Measurements from ENCODE around the gene TMEM250. TPM values are rescaled to one million over a fixed set of nuclear protein-coding genes. Genes with fewer than 3 reads are reported as not detected.

The TMEM250 gene
- total and polyA plus RNA-seq, 2 of the 4 experiments (the other 2 are of a cell fraction), result 14.0 to 17.5 TPM

DNA sequence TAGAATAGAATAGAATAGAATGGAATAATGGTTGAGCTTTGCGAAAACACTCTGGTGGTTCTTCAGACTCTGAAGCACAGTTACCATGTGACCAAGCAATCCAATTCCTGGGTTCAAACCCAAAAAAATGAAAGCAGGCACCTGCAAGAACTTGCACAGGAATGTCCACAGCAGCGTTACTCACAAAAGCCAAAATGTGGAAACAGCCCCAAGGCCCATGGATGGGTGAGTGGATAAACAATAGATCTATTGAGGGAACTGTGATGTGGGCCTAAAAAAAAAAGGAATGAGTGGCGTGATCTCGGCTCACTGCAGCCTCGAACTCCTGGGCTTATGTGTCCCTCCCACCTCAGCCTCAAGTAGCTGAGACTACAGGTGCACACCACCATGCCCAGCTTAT, 21.4 kb upstream of the TMEM250 start:
- Histone ChIP-seq H3K4me1 (ENCODE audit: control insufficient read depth, insufficient read depth, low read length) (no peaks in the 10 kb centered on the region), H3K36me3 (ENCODE audit: control insufficient read depth, insufficient read depth, low read length) (no peaks in the 10 kb centered on the region), H3K27ac (ENCODE audit: insufficient read depth, low read length) (no peak overlapping the region), H4K91ac (ENCODE audit: insufficient read depth, low read depth, low read length) (no peak overlapping the region), H3K23ac (ENCODE audit: low read depth, low read length) (no peak overlapping the region), H3K56ac (ENCODE audit: extremely low read depth, insufficient read depth, low read length) (no peak overlapping the region), H4K5ac (ENCODE audit: low read depth, low read length) (no peak overlapping the region), H3K9me1 (ENCODE audit: insufficient read depth, low read length) (no peaks in the 10 kb centered on the region), H3K27me3 (ENCODE audit: control insufficient read depth, insufficient read depth, low read length) (peaks cover 50% of the 10 kb centered on the region), H2BK120ac (ENCODE audit: low read depth, low read length) (no peak overlapping the region), H2AK9ac (replicated peaks; ENCODE audit: low read depth, low read length, poor library complexity) (no peak overlapping the region), H2BK15ac (ENCODE audit: low read depth, low read length) (no peak overlapping the region), H3K9me3 (ENCODE audit: control insufficient read depth, insufficient read depth, low read length) (no peaks in the 10 kb centered on the region), H3K18ac (ENCODE audit: low read depth, low read length) (no peak overlapping the region), H3K79me1 (ENCODE audit: low read depth in 1 of 2, low read length in 2 of 2) (no peaks in the 10 kb centered on the region), H3K4me3 (ENCODE audit: insufficient read depth, low read depth, low read length) (no peak overlapping the region), H3K9ac (ENCODE audit: low read depth, low read length) (no peak overlapping the region), H2BK5ac (ENCODE audit: low read depth, low read length, poor library complexity, severe bottlenecking) (no peak overlapping the region), H4K8ac (ENCODE audit: low read depth in 2 of 2, low read length in 2 of 2) (no peak overlapping the region), H4K20me1 (ENCODE audit: insufficient read depth, low read length) (no peaks in the 10 kb centered on the region), H3K4ac (ENCODE audit: low read depth, low read length) (no peak overlapping the region), H2AK5ac (ENCODE audit: low read depth, low read length) (no peak overlapping the region), H2AFZ (replicated peaks; ENCODE audit: low read length, poor library complexity) (no peak overlapping the region), H2BK20ac (ENCODE audit: low read depth, low read length) (no peak overlapping the region), H3K14ac (replicated peaks; ENCODE audit: low read depth, low read length) (no peak overlapping the region), H3K4me2 (ENCODE audit: low read depth, low read length) (no peak overlapping the region)
- CTCF ChIA-PET, result interaction anchor here (0.7 kb wide), 1 partner anchor 169 kb away, joined by 3 read pairs; no protein-coding TSS in a partner anchor
- DNase-seq (no peak), ATAC-seq (ENCODE audit: low read depth) (no peak)
- TF ChIP-seq NFE2L2 (IDR thresholded peaks at IDR 0.05; ENCODE audit: low read depth, low read length) (no peak), RCOR1 (IDR thresholded peaks at IDR 0.05; ENCODE audit: insufficient replicate concordance, low read length) (no peak), MAFK (IDR thresholded peaks at IDR 0.05; ENCODE audit: low read depth, low read length) (no peak), MXI1 (IDR thresholded peaks at IDR 0.05; ENCODE audit: borderline replicate concordance, low read depth, low read length) (no peak), RFX5 (IDR thresholded peaks at IDR 0.05; ENCODE audit: low read depth, low read length) (no peak), POLR2A (IDR thresholded peaks at IDR 0.05; ENCODE audit: low read depth, low read length) (no peak), CTCF (conservative IDR thresholded peaks at IDR 0.05; ENCODE audit: low read depth, low read length) (no peak), BHLHE40 (IDR thresholded peaks at IDR 0.05; ENCODE audit: low read depth, low read length) (no peak), SMC3 (IDR thresholded peaks at IDR 0.05; ENCODE audit: low read depth, low read length) (no peak), FOS (IDR thresholded peaks at IDR 0.05; ENCODE audit: low read depth, low read length) (no peak), RAD21 (IDR thresholded peaks at IDR 0.05; ENCODE audit: low read length) (no peak), CHD1 (IDR thresholded peaks at IDR 0.05; ENCODE audit: low read depth, low read length) (no peak), MAZ (IDR thresholded peaks at IDR 0.05; ENCODE audit: borderline replicate concordance, low read depth, low read length) (no peak), CEBPB (IDR thresholded peaks at IDR 0.05; ENCODE audit: low read depth, low read length) (no peak)
- TF ChIP-seq, protein P1, sequence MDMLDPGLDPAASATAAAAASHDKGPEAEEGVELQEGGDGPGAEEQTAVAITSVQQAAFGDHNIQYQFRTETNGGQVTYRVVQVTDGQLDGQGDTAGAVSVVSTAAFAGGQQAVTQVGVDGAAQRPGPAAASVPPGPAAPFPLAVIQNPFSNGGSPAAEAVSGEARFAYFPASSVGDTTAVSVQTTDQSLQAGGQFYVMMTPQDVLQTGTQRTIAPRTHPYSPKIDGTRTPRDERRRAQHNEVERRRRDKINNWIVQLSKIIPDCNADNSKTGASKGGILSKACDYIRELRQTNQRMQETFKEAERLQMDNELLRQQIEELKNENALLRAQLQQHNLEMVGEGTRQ (IDR thresholded peaks at IDR 0.05; ENCODE audit: low read depth, low read length), result no peak
- TF ChIP-seq, protein P2, sequence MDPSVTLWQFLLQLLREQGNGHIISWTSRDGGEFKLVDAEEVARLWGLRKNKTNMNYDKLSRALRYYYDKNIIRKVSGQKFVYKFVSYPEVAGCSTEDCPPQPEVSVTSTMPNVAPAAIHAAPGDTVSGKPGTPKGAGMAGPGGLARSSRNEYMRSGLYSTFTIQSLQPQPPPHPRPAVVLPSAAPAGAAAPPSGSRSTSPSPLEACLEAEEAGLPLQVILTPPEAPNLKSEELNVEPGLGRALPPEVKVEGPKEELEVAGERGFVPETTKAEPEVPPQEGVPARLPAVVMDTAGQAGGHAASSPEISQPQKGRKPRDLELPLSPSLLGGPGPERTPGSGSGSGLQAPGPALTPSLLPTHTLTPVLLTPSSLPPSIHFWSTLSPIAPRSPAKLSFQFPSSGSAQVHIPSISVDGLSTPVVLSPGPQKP (IDR thresholded peaks at IDR 0.05; ENCODE audit: borderline replicate concordance, low read depth, low read length), result no peak
- BruUV-seq (replicated peaks), result no TSS peak
- intact Hi-C loops (cut with micrococcal nuclease), result no loop called here
- POLR2A ChIA-PET (ENCODE audit: unreplicated experiment), result no interaction called here
- dilution Hi-C loops (cut with HindIII; ENCODE audit: low sequenced_read_pairs, unreplicated experiment), result no loop called here
- no CpG with 5 or more reads among the region's 5 CpGs for WGBS, 2 experiments (ENCODE audit: extremely low coverage in 2 of 2, insufficient read length in 1 of 2)
- in situ Hi-C loops (cut with MboI; ENCODE audit: low sequenced_read_pairs), result no loop called here

Measured in IMR-90 (cell line).